ENCODE measurements around the gene ZNF91. TPM values are rescaled to one million over a fixed set of nuclear protein-coding genes. Genes with fewer than 3 reads are reported as not detected.
A peak's percentile ranks its signal among the peaks of the same experiment; 100 is the strongest.
"Not testable (repeated sequence)": the region's sequence is repeated elsewhere in the genome, so short reads cannot be mapped to it uniquely, and the experiment has no call there.

The ZNF91 gene
- total and polyA plus RNA-seq, 7 donors, result 17.7 to 88.1 (median 39.8) TPM

- DNase-seq, result no peak
- Histone ChIP-seq H3K36me3 (no peaks in the 10 kb centered on the region), H3K9me3 (peaks cover 0 to 9% (median 2%) of the 10 kb centered on the region in 4 donors), H3K27me3 (no peaks in the 10 kb centered on the region), H3K4me1 (no peaks in the 10 kb centered on the region), H3K4me3 (no peak overlapping the region), H3K27ac (no peak overlapping the region)
- 80 to 86% methylated on average over 4 of the region's 4 CpGs for WGBS, 2 donors
- TF ChIP-seq POLR2AphosphoS5 (IDR thresholded peaks at IDR 0.05) (no peak), EP300 (IDR thresholded peaks at IDR 0.05) (no peak), POLR2A (IDR thresholded peaks at IDR 0.05) (no peak), CTCF (IDR thresholded peaks at IDR 0.05) (no peak)
- intact Hi-C loops (cut with DNase I), result no loop called here
These were observed 41.7 kb upstream of the ZNF91 start for GRCh38 chr19:23436944-23437343.

GRCh38 chr19:23436318-23436717, 41.0 kb upstream of the ZNF91 start:
- H3K9me3 ChIP-seq, result peaks cover 0 to 9% (median 2%) of the 10 kb centered on the region in 4 donors
- DNase-seq, result no peak
- H3K4me3 ChIP-seq, result no peak overlapping the region
- H3K4me1 ChIP-seq, result no peaks in the 10 kb centered on the region
- H3K27ac ChIP-seq, result no peak overlapping the region
- TF ChIP-seq POLR2A (IDR thresholded peaks at IDR 0.05) (no peak), POLR2AphosphoS5 (IDR thresholded peaks at IDR 0.05) (no peak), EP300 (IDR thresholded peaks at IDR 0.05) (no peak), CTCF (IDR thresholded peaks at IDR 0.05) (no peak)
- H3K27me3 ChIP-seq, result no peaks in the 10 kb centered on the region
- H3K36me3 ChIP-seq, result no peaks in the 10 kb centered on the region
- 66 to 76% methylated on average over 4 of the region's 4 CpGs for WGBS, 2 donors
- intact Hi-C loops (cut with DNase I), result no loop called here

GRCh38 chr19:23420824-23421223, 25.6 kb upstream of the ZNF91 start:
- no peak overlapping the region for H3K27ac ChIP-seq
- 52 to 67% methylated on average over 5 of the region's 5 CpGs for WGBS, 2 donors
- TF ChIP-seq EP300 (IDR thresholded peaks at IDR 0.05), result no peak
- TF ChIP-seq CTCF (IDR thresholded peaks at IDR 0.05), result no peak
- no peak for TF ChIP-seq POLR2A (IDR thresholded peaks at IDR 0.05)
- TF ChIP-seq POLR2AphosphoS5 (IDR thresholded peaks at IDR 0.05), result no peak

GRCh38 chr19:23419261-23419660, 24.0 kb upstream of the ZNF91 start:
- Histone ChIP-seq H3K4me1 (peaks cover 0 to 12% (median 9%) of the 10 kb centered on the region in 4 donors), H3K27me3 (peaks cover 0 to 28% (median 16%) of the 10 kb centered on the region in 3 donors)
- H3K4me3 ChIP-seq; H3K27ac ChIP-seq; intact Hi-C loops (cut with DNase I); DNase-seq; H3K36me3 ChIP-seq; H3K9me3 ChIP-seq: not testable (repeated sequence)
- 92 to 95% methylated on average over 38 of the region's 38 CpGs for WGBS, 2 donors

More at GRCh38 chr19:23420824-23421223, 25.6 kb upstream of the ZNF91 start:
- intact Hi-C loops (cut with DNase I), result no loop called here
- Histone ChIP-seq H3K4me3 (no peak overlapping the region), H3K4me1 (peaks cover 0 to 3% (median 2%) of the 10 kb centered on the region in 4 donors), H3K36me3 (no peaks in the 10 kb centered on the region), H3K27me3 (peaks cover 0 to 18% (median 5%) of the 10 kb centered on the region in 3 donors), H3K9me3 (no peaks in the 10 kb centered on the region)
- no peak for DNase-seq

- Histone ChIP-seq H3K4me3 (peak overlapping the region in 3 of 4 donors; percentile 31 to 49 (median 47)), H3K36me3 (no peaks in the 10 kb centered on the region), H3K27me3 (peaks cover 0 to 28% (median 16%) of the 10 kb centered on the region in 3 donors), H3K27ac (no peak overlapping the region), H3K4me1 (peaks cover 0 to 12% (median 9%) of the 10 kb centered on the region in 4 donors), H3K9me3 (no peaks in the 10 kb centered on the region)
- TF ChIP-seq POLR2A (IDR thresholded peaks at IDR 0.05) (no peak), EP300 (IDR thresholded peaks at IDR 0.05) (no peak), CTCF (IDR thresholded peaks at IDR 0.05) (no peak), POLR2AphosphoS5 (IDR thresholded peaks at IDR 0.05) (no peak)
- no peak for DNase-seq
- intact Hi-C loops (cut with DNase I), result no loop called here
- 1% methylated on average over 33 of the region's 33 CpGs for WGBS, 2 donors
These were observed 20.4 kb upstream of the ZNF91 start for GRCh38 chr19:23415561-23416191.

Measured in sigmoid colon (tissue), 7 donors.